IPS-NIHi7 (cell line): Measurements from ENCODE around the gene UBL4B.

Source experiments
- DNase-seq: peaks from one replicate; pipeline ENCODE4 v3.0.0; 2012; ENCODE audit warnings: mixed read lengths; ENCODE audit errors: extremely low spot score

UBL4B gene

DNA sequence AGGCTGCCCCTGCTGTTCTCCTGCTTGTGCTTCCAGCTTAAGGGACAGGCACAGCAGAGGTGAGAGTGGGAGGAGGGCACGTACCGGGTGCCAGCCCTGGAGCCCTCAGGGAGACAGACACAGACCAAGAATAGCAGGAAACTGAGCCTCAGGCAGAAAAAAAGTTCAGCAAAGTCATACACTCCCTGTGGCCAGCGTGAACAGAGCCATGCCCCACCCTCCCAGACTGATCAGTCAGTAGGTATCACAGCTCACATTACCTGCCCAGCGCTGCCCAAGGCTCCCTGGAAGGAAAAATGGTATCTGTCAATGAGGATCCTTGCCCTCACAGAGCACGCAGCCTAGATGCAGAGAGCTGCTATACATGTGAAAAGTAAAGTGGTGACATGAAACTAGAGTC, 1.3 kb downstream of the UBL4B start:
- DNase-seq, result no peak

DNA sequence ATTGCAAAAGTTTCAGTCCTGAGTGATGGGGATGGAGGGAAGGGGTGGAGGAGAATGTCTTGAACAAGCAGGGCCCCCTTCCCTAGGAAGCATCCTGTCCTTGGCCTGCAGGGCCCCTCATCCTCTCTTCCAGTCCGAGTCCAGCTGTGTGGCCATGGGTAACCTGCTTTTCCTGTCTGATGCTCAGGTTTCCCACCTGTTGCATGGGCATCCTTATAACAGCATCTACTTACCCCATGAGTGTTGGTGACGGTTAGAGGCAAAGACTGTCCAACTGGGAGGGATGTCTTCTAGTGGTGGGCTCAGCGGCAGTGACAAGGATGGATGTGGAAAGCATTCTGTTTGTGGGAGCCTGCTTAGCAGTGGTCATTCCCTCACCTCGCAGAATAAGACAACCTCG, 1.9 kb downstream of the UBL4B start:
- DNase-seq, result no peak

DNA sequence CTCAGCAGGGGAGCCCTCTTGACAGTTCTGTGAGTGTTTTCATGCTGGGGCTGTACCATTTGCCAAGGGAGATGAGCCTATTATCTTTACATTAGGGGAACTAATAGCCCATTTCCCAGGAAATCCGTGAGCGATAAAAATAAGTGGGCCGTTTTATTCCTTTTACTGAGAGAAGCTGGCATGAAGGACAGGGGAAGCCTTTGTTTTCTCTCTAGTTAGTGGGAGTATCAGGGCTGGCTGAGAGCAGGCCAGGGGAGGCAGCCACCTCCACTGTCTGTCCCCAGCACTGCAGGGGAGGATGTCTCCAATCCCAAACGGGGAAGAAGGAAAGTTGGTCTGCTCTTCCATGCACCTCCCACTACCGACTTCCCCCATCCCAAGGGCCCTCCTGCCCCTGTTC, 2.5 kb downstream of the UBL4B start:
- no peak for DNase-seq

DNA sequence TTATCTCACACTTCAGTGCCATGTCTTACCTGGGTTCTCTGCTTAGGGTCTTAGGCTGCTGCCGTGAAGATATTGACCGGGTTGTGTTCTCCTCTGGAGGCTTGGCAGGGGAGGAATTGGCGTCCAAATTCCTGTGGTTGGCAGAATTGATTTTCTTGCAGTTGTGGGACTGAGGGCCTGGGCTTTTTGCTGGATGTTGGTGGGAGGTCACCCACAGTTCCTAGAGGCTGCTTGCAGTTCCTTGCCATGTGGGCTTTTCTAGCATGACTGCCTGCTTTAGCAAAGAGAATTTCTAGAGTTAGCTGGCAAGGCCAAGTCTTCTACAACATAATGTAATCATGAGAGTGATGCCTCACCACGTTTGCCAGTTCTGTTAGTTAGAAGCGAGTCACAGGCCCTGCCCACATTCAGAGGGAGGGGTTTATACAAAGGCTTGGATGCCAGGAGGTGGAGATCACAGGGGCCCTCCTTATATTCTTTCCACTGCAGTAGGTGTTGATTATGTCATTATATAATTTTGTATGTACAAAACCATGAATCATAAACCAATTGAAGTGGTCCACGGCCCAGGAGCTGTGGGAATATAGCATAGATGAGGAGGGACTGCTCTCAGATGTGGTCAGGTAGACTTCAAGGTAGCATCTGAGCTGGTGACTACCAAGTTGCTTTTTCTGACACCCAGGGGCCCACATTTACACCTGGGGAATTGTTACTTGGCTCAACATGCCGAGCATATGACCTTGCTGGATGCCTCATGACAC, 6.6 kb downstream of the UBL4B start:
- DNase-seq, result no peak

DNA sequence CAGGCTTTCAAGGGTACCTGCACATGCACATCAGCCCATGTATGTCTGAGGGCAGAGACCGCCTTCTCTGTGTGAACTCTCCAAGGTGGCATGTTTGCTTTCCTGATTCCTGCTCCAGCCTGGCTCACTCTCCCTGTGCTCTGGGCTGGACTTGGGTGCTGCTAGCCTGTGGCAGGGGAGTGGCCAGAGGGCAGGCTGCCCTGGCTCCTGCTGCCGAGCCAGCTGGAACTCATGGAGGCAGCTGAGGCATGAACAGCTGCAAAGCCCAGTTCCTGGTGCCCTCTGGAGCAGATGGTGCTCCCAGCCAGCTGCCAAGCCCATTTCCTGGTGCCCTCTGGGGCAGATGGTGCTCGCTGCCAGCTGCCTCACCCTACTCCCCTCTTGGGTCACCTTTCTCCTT, 7.6 kb downstream of the UBL4B start:
- no peak for DNase-seq

DNA sequence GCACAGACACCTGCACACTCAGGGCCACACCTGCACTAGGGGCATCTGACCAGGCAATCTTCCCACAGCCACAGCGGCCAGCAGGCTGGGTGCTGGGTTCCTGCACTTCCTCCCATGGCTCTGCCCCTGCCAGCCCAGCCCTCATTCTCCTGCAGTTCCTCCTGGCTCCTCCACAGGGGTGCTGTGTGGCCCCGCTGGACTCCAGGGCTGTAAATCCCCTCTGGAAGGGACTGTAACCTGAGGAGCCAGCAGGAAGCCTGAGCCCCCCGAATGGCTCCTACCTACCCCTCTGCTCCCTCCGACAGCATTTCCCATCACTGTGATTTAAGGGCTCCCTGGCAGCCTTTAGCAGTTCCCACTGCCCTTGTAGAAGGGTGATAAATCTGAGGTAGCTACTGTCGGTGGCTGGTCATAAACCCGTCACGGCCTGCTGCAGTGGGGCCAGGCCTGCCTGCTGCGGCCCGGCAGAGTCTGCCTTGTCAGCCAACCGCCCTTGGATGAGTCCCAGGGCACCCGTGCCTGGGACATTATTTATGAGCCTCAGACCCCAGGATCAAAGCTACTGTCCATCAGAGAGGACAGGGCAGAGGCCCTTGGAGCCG, 8.8 kb downstream of the UBL4B start:
- no peak for DNase-seq

DNA sequence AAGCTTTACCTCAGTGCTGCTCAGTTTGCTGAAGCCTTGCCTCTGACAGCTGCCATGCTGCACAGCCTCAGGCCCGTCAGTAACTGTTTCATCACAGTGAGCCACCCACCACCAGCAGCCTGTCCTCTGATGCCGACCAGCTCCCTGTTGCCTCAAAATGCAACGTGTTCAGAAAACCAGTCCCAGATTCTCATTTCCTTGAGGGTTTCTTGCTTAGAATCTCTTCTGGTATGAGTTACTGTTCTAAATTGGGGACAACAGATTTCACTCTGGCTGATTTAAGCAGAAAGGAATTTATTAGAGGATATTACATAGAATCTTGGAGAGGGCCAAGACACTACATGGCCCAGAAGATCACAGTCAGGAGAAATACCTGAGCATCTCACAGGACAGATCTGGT, 11.0 kb downstream of the UBL4B start:
- DNase-seq, result no peak

DNA sequence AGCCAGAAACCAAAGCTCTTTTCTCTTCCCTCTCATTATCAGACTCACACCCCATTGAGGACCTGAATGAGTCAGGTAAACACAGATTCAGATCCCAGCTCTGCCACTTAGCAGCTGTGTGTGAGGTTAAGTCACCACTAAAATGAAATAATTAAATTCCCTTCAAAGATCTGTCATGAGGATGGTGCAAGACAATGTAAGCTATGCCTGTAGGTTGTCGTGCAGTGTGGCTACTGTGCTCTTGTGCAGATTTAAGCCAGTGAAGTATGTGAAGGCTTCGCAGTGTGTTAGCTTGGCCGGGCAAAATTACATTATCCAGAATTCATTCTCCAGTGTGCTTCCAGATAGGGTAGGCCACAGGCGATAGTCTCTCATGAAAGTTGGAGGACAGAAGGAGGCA, 13.6 kb downstream of the UBL4B start:
- DNase-seq, result no peak

DNA sequence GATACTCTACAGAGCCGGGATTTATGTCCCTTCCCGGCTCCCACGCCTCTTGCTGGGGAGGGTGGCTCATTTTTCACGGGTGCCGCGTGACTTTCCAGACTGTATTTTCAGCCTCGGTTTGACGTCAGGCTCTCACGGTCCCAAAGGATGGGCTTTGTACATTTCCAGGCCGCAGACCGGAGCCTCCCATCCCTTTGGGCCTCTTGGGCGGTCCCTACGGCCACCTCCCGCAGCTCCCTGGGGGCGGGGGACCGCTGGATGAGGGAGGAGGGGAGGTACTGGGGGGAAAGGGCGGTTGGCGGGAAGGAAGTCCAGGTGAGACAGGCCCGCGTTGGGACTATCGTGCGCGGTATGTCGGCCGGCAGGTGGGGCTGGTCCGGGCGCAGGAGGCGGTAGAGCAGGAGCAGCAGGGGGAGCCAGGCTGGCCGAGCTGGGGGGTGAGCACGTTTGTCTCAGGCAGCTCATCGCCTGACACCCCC, 17.9 kb downstream of the UBL4B start:
- peak; percentile 83 for DNase-seq

DNA sequence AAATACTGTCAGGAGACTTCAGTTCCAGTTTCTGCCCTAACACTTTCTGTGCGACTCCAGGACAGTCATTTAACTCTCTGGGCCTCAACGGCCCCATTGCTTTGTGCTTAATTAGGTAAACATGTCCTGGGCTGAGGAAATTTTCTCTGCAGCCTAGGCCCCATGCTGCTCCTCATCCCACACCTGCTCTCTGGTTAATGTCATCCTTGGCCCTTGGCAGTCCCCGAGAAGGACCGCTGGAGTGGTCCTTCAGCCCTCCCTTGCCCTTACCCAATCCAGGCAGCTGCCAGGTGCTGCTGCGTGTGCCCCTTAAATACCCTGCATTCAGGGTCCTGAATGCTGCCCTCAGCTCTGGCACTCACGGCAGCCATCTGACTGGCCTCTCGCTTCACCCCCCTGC, 18.7 kb downstream of the UBL4B start:
- DNase-seq, result no peak

DNA sequence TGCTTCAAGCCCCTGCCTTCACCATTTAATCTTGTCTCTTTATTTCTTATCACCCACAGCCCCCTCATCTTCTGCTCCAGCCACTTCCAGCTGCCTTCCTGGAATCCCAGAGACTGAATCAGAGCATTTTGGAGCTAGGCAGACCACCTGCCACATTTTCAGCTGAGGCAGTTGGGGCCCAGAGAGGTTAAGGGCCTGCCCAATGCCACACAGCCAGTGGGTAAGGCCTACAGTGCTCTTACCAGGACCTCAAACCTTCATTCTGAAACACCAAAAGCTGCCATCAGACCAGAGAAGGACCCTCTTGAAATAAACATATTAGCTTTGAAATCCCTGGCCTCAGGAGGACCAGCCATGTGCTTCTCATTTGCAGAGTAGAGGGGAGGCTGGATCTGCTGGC, 20.4 kb downstream of the UBL4B start:
- DNase-seq, result no peak

DNA sequence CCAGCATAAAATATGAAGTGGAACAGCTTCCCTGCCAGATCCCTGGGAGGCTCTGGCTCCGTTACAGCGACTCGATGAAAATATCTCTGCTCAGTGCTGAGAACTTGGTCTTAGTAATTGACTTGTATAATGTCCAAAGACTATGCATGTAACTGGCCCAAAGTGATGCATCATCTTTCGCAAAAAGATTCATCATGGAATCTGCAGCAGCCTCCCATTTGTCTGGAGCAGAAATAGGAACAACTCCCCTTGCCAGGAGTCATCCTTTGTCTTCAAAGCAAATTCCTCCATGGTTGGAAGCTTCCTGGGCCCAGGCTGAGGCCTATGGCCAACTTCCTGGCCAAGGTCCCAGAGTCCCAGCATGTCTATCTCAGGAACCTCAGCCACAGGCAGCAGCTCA, 21.2 kb downstream of the UBL4B start:
- no peak for DNase-seq

DNA sequence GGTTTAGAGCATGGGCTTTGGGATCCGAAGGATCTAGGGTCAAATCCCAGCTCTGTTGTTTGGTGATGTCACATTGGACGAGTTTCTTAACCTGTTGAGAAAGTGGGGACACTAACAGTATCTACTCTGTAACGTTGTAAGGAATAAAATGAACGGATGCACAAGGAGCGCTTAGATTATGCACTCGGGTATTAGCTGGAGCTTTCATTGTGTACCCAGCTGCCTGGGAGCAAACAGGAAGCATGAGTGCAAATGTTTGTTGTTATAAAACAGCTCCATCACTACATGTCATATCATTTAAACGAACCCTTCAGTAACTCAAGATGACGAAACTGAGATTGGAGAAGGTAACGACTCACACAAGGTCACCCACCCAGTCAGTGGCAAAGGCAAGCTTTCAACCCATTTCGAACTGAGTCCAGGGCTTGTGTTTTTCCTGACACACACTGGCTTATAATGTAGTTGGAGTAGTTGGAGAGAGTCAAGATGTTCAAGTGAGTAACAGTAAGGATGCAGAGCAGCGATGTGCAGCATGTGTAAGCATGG, 21.9 kb downstream of the UBL4B start:
- no peak for DNase-seq

DNA sequence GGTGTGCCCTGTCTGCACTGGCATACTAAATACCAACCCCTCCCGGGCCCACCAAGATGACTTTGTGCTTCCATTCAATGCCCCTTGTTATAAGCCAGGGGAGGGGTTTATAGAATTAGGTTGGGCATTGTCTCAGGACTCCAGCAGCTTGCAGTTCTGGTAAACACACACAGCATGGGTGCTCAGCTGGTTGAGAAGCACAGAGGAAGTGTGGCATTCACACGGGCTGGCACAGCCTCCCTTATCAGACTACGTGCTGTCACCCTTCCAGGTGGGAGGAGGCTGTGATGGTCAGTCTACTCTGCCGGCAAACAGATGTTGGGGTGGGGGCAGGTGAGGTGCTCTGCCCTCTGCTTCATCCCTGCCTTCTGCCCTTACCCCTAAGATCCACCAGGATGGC, 23.0 kb downstream of the UBL4B start:
- DNase-seq, result no peak

DNA sequence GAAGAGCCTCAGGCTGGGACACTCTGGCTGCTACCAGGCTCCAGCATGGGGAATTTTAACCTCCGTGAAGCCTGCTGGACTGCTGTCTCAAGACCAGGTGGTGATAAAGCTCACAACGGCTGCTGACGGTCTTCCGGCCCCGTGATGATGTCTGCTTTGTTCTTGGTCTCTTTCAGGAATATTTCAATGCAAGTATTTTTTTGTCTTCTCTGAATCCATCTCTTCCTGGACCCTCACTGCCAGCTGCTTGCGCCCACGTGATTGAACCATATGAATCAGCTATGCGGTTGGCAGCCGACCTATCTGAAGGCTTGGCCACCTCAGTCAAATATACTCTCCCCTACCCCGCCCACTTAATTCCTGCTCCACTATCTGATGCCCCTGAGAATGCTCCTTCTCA, 23.4 kb downstream of the UBL4B start:
- no peak for DNase-seq

DNA sequence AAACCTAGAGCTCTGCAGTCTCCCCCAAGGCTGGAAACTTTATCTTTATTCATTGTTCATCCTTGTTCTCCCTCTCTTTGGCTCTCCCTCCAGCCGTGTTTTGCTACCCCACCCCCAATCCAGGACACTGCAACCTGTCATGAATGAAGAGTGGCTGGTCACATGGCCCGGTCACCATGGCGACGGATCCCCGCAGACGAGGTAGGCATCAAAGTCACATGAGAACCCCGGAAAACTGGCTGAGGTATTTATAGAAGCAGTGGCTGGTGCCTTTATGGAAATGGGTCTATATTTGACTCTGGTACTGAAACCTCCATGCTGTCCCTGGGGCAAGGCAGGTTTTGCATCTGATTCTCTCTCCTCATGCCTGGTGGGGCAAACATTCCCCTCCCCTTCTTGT, 24.7 kb downstream of the UBL4B start:
- peak; percentile 78 for DNase-seq

DNA sequence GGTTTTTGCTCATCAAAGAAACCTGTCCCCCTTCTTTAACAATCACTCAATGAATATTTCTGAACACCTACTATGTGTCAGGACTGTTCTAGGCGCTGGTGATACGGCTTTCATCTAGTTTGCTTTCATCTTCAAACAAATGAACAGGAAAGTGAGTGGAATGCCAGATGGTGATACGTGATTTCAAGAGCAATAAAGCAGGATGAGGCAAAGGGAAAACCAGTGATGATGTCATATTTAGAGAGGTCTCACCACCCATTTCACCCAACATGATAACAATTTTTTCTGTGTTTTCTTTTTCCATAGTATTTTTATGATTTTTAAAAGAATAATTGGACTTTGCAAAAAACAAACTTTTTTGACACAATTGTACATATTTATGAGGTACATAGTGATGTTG, 26.7 kb downstream of the UBL4B start:
- no peak for DNase-seq

DNA sequence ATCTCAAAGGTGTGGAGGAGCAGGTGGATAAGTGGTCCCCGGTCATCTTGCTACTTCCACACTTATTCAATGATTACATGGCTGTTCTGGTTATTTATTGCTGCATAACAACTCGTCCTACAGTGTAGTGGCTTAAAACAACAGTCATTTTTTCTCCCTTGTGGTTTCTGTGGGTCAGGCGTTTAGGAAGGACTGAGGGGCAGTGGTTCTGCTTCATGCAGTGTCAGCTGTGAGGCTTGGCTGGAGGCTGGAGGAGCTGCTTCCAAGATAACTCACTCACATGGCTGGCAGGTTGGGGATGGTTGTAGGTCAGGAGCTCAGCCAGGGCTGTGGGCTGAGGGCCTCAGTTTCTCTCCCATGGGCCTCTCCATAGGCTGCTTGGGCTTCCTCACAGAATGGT, 32.1 kb downstream of the UBL4B start:
- no peak for DNase-seq

DNA sequence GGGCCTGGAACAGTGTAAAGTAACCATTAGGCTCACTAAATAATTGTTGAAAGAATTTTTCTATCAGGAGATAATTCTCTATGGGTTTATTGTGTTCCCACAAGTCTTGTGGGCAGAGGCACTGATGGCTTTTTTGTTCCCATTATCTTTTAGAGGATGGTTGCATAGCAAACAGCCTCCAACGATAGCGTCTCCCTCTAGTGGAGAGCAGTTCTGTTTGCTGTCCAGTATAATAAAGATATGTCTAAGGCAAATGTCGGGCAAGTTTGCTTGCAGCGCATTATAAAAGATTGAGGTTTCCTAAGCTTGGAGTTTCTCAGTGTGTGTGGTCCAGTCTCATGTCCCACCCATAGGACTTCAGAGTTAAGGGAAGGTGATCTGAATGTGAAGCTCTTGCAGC, 36.7 kb downstream of the UBL4B start:
- no peak for DNase-seq

DNA sequence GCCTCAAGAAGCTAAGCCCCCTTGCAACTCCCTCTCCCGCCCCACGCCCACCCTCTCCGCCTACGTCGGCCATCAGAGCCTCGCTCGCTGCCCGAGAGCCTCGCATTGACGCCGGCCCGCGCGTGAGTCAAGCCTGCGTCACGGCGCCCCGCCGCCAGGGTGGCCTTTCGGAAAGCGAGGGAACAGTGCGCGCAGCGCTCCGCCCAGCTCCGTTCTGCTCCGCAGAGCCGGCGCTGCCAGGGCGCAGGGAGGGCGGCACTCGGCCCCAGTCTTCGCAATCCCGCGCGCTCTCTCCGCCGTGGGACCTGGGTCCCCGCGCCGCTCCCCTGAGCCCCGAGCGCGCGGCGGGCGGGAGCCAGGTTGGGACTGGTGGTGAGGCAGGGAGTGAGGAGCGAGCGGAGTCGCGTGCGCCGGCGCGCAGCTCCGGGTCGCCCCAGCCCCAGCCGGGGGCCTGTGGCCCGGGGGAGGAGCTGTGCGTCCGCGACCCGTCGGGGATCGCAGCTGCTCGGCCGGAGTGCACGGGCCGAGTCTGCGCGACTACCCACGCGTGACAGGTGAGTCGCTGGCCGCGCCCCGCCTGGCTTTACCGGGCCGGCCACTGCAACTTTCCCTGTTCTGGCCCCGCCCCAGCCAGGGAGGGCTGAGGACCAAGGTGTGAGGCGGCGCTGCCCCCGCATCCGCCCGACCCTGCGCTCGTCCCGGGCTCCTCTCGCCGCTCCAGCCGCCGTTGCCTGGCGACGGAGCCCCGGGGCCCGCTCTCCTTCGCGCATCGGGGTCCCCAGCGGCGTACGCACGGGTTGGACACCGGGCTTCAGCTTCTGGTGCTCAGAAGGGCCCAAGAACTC, 38.3 kb downstream of the UBL4B start, which contains the start of gene SLC6A17:
Gene SLC6A17 (plus strand): TSS at position 165 of the 845 bp plus-strand sequence. CDS start 16,436 bp downstream, outside the sequence.
- DNase-seq, result peak; percentile 75

DNA sequence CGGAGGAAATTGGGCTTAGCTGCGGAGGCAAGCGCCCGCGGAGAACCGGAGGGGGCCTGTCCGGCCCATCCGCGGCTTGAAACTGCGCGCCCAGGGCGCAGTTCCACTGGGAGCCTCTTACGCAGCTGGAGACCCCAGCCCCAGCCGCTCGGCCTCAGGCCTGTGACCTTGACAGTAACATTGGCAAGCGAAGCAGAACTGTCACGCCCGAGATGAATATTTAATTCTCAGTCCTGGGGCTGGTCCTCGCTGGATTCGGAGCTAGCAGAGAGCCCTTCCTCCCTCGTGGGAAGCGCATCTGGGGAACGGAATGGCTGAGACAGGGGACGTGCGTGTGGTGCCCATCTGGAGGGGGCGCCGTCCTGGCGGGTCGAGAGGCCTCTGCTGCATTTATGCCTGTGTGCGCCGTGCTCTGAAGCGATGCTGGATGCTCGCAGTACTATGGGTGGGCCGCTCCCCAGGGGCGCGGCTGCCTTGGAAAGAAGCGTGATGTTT, 39.0 kb downstream of the UBL4B start:
- DNase-seq, result no peak

DNA sequence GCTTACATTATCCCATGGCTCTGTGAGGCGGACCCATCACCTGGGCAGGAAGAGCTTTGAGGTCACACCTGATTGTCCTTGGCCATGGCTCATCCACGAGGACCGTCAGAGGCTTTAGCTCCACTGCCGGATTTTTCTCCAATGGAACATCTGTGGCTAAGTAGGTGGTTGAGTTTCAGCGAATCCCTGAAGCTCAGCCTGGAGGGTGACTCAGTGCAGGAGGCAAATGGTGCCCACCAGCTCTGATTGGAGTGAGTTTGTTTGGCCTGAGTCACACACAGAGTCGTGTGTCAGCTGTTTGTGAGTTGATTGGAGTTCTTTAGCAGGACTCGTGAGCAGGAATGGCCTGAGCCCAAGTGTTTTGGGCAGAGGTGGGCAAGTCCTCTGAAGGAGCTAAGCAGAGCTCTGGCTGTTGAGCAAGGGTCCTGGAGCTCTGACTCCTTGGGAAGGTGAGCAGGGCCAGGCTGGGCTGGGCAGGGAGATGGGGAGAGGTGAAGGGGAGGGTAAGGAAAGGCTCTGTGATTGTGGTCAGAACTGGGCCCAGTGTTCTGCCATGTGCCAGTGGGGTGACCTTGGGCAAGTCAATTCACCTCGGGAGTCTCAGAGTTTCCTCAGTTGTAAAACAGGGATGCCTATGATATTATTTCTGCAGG, 40.0 kb downstream of the UBL4B start:
- DNase-seq, result no peak
